Measurements from ENCODE around the gene HOXB3.

HOXB3 gene

GRCh38 chr17:48589831-48590606, at the start of gene HOXB3:
Gene HOXB3 (minus strand): TSS chr17:48590241. CDS start chr17:48552474, 37,767 bp downstream.
- no peak within 1 kb of the TSS for H3K4me3 ChIP-seq
- H3K27ac ChIP-seq = no peak within 1 kb of the TSS
- DNase-seq (ENCODE audit: low spot score) = no peak
- no peak for TF ChIP-seq CTCF (IDR thresholded peaks at IDR 0.05)

GRCh38 chr17:48639136-48639535, 49.1 kb upstream of the HOXB3 start:
- no peak for DNase-seq (ENCODE audit: low spot score)
- no peak overlapping the region for H3K27ac ChIP-seq
- H3K4me3 ChIP-seq = no peak overlapping the region
- no peak for TF ChIP-seq CTCF (IDR thresholded peaks at IDR 0.05)

- no peak for TF ChIP-seq CTCF (IDR thresholded peaks at IDR 0.05)
- Histone ChIP-seq H3K4me3 (no peak overlapping the region), H3K27ac (no peak overlapping the region)
- no peak for DNase-seq (ENCODE audit: low spot score)
Measured at GRCh38 chr17:48637323-48638260, 47.6 kb upstream of the HOXB3 start.

- DNase-seq (ENCODE audit: low spot score) = no peak
- Histone ChIP-seq H3K27ac (no peak overlapping the region), H3K4me3 (no peak overlapping the region)
- TF ChIP-seq CTCF (IDR thresholded peaks at IDR 0.05) = peak; percentile 19
Measured at GRCh38 chr17:48636177-48637018, 46.4 kb upstream of the HOXB3 start.

GRCh38 chr17:48634493-48635208, 44.6 kb upstream of the HOXB3 start:
- H3K4me3 ChIP-seq = no peak overlapping the region
- TF ChIP-seq CTCF (IDR thresholded peaks at IDR 0.05) = no peak
- H3K27ac ChIP-seq = no peak overlapping the region
- no peak for DNase-seq (ENCODE audit: low spot score)

GRCh38 chr17:48633266-48633677, 43.2 kb upstream of the HOXB3 start:
- TF ChIP-seq CTCF (IDR thresholded peaks at IDR 0.05) = no peak
- no peak overlapping the region for H3K4me3 ChIP-seq
- DNase-seq (ENCODE audit: low spot score) = no peak
- no peak overlapping the region for H3K27ac ChIP-seq
